Bronchial epithelial cell (primary cell): ENCODE results near the gene FAM78A. TPM values are rescaled to one million over a fixed set of nuclear protein-coding genes. Genes with fewer than 3 reads are reported as not detected.

Experiments used
- DNase-seq: peaks from one replicate; pipeline ENCODE4 v3.0.0-alpha.2; 2010; ENCODE audit warnings: low read depth
- FAIRE-seq: peaks from 2 replicates; lab custom pipeline; 2011; peaks lifted over from hg19 to GRCh38; lab: Jason Lieb, UNC
- H3K27me3 ChIP-seq: 2 replicates; pipeline ENCODE4 v1.5.1; 2011; ENCODE audit warnings: low read length; ENCODE audit not compliant: control insufficient read depth, insufficient read depth
- H3K36me3 ChIP-seq: 2 replicates; pipeline ENCODE4 v1.5.1; 2011; ENCODE audit warnings: low read length; ENCODE audit not compliant: control insufficient read depth, insufficient read depth
- H3K4me3 ChIP-seq: 2 replicates; pipeline ENCODE4 v1.5.1; 2011; ENCODE audit warnings: mild to moderate bottlenecking, low read depth, low read length, control low read depth
- total RNA-seq: library from RNA; depleted of rRNA; stranded (reverse); fragments of >200 nt; gene quantifications from 2 replicates; pipeline ENCODE4 v1.2.1, GENCODE V29; 2014
- TF ChIP-seq, protein P1 (sequence below): IDR thresholded peaks from 2 replicates; pipeline ENCODE4 v1.5.1; 2011; ENCODE audit warnings: mild to moderate bottlenecking, moderate library complexity, low read length, control low read depth, inconsistent platforms; ENCODE audit not compliant: insufficient read depth, severe bottlenecking

Gene FAM78A
- total RNA-seq, 1 donor from 2014 or later: under 0.01 TPM

DNA sequence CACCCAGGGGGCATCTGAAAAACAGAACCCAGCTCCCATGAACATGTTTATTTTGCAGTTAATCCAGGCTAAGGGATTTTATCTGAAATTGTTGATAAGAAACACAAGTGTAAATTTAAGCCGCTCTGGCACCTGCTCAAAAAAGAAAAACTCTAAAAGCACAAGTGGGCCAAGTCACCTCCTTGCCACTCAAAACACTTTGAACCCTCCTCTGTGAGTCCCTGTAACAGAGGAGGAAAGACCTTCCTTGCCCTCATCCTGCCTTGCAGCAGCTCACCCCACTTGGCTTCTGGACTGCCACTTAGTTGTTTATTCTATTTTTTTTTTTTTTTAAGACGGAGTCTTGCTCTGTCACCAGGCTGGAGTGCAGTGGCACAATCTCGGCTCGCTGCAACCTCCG is 39.5 kb downstream of the FAM78A start:
- Histone ChIP-seq H3K4me3 (no peak overlapping the region), H3K27me3 (no peaks in the 10 kb centered on the region), H3K36me3 (peaks cover 7% of the 10 kb centered on the region)
- FAIRE-seq (no peak), DNase-seq (no peak)
- TF ChIP-seq, protein P1, sequence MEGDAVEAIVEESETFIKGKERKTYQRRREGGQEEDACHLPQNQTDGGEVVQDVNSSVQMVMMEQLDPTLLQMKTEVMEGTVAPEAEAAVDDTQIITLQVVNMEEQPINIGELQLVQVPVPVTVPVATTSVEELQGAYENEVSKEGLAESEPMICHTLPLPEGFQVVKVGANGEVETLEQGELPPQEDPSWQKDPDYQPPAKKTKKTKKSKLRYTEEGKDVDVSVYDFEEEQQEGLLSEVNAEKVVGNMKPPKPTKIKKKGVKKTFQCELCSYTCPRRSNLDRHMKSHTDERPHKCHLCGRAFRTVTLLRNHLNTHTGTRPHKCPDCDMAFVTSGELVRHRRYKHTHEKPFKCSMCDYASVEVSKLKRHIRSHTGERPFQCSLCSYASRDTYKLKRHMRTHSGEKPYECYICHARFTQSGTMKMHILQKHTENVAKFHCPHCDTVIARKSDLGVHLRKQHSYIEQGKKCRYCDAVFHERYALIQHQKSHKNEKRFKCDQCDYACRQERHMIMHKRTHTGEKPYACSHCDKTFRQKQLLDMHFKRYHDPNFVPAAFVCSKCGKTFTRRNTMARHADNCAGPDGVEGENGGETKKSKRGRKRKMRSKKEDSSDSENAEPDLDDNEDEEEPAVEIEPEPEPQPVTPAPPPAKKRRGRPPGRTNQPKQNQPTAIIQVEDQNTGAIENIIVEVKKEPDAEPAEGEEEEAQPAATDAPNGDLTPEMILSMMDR: no peak

DNA sequence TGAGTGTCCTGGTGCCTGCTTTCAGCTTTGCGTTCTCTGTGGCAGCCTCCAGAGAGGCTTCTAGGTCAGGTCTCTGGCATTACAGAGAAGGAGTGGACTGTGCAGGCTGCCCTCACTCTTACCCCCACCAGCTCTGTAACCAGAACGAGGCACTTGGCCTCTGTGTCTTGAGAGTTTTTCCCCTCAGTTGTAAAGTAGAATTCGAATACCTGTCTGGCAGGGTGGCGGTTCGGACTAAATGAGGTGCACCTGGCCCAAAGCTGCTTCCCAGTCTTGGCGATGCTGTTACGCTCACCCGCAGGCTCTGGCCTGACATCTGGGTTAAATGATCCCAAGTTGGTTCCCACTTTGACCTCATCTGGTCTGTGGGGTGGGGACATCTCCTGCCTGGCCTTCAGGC is 40.1 kb downstream of the FAM78A start:
- Histone ChIP-seq H3K27me3 (no peaks in the 10 kb centered on the region), H3K36me3 (peaks cover 7% of the 10 kb centered on the region), H3K4me3 (no peak overlapping the region)
- DNase-seq: no peak
- TF ChIP-seq, protein P1: no peak
- FAIRE-seq: no peak

DNA sequence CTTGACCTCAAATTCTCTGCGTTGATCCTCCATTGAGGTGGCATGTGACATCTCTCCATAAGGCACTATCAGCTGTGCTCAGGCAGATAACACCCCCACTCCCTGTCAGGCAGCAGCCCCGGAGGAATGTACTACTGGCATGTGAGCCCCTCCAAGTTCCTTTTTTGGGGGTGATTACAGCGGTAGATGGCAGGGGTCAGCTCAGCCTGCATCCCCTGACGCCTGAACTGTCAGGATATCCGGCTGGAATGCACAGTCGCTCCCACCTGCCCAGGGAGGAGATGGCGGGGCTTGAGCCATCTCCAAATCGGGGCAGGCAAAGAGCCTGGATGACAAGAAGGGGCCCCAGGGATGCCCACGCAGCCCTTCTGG is 40.8 kb downstream of the FAM78A start:
- H3K4me3 ChIP-seq: no peak overlapping the region
- TF ChIP-seq, protein P1: no peak
- FAIRE-seq (no peak), DNase-seq (no peak)
- peaks cover 9% of the 10 kb centered on the region for H3K36me3 ChIP-seq
- H3K27me3 ChIP-seq: no peaks in the 10 kb centered on the region

GRCh38 chr9:131234799-131235479 is 41.4 kb downstream of the FAM78A start:
- no peak for FAIRE-seq
- Histone ChIP-seq H3K27me3 (no peaks in the 10 kb centered on the region), H3K36me3 (peaks cover 12% of the 10 kb centered on the region), H3K4me3 (no peak overlapping the region)
- TF ChIP-seq, protein P1: no peak
- DNase-seq: no peak

- Histone ChIP-seq H3K27me3 (no peaks in the 10 kb centered on the region), H3K4me3 (no peak overlapping the region), H3K36me3 (peaks cover 12% of the 10 kb centered on the region)
- FAIRE-seq (no peak), DNase-seq (no peak)
- TF ChIP-seq, protein P1: no peak
Measured at GRCh38 chr9:131233995-131234394, 42.3 kb downstream of the FAM78A start.

- peaks cover 12% of the 10 kb centered on the region for H3K36me3 ChIP-seq
- TF ChIP-seq, protein P1: no peak
- no peaks in the 10 kb centered on the region for H3K27me3 ChIP-seq
- FAIRE-seq (no peak), DNase-seq (no peak)
- H3K4me3 ChIP-seq: no peak overlapping the region
Measured at GRCh38 chr9:131233556-131233955, 42.8 kb downstream of the FAM78A start.
